ENCODE data around the gene SHISA7.

DNA sequence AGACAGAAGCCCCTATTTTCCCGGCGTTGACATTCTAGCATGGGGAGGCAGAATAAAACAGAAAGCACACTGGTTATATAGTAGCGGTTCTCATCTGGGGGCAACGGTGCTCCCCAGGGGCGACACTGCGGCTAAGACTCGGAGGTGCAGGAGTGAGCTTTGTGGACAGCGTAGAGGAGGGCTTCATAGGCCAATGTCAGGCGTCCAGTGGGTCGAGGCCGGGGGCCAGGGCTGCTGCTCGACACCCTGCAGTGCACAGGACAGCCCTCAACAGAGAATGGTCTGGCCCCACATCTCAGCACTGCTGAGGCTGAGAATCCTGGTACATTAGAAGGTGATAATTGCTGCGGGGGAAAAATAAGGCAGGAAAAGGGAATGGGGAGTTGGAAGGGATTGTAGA is 34.8 kb upstream of the SHISA7 start:
- TF ChIP-seq, protein P1, sequence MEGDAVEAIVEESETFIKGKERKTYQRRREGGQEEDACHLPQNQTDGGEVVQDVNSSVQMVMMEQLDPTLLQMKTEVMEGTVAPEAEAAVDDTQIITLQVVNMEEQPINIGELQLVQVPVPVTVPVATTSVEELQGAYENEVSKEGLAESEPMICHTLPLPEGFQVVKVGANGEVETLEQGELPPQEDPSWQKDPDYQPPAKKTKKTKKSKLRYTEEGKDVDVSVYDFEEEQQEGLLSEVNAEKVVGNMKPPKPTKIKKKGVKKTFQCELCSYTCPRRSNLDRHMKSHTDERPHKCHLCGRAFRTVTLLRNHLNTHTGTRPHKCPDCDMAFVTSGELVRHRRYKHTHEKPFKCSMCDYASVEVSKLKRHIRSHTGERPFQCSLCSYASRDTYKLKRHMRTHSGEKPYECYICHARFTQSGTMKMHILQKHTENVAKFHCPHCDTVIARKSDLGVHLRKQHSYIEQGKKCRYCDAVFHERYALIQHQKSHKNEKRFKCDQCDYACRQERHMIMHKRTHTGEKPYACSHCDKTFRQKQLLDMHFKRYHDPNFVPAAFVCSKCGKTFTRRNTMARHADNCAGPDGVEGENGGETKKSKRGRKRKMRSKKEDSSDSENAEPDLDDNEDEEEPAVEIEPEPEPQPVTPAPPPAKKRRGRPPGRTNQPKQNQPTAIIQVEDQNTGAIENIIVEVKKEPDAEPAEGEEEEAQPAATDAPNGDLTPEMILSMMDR (conservative IDR thresholded peaks at IDR 0.05; ENCODE audit: low read length): no peak
- TF ChIP-seq EZH2phosphoT487 (IDR thresholded peaks at IDR 0.05; ENCODE audit: borderline replicate concordance, low read depth, low read length): no peak
